HPDE6-E6E7 (cell line): Measurements from ENCODE around the gene WNT2B.

Experiments
- DNase-seq: peaks from one replicate; pipeline ENCODE4 v3.0.0; 2011; ENCODE audit warnings: missing footprints; ENCODE audit errors: extremely low spot score

WNT2B gene

DNA sequence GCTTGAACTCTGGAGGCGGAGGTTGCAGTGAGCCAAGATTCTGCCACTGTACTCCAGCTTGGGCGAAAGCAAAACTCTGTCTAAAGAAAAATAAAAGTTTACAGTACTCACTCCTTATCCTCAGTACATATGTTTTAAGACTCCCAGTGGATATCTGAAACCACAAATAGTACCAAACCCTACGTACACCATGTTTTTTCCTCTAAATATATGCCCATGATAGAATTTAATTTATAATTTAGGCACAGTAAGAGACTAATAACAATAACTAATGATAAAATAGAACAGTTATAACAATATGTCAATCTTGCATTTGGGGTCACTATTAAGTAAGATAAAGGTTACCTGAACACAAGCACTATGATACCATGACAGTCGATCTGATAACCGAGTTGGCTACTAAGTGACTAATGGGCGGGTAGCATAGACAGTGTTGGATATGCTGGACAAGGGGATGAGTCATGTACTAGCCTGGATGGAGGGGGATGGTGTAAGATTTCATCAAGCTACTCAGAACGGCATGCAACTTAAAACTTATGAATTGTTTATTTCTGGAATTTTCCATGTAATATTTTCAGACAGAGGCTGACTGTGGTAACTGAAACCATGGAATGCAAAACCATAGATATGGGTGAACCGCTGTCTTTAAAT lies 66.5 kb downstream of the WNT2B start:
- DNase-seq, result peak; percentile 58

DNA sequence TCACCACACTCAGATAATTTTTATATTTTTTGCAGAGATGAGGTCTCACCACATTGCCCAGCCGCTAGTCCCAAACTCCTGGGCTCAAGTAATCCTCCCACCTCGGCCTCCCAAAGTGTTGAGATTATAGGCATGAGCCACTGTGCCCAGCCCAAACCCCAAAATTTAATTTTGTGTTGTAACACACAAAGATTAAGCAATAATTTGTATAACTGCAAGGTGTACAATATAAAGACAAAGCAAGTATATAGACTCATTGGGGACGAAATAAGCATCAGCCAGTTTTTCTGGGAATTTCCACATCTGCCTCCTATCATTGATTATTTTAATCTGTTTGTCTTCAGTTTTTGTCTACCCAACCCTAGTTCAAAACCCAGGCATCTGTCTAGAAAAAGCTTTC lies 67.5 kb downstream of the WNT2B start:
- DNase-seq, result no peak
